Breast epithelium (tissue), 4 donors: ENCODE measurements around the gene ATP7B. TPM values are rescaled to one million over a fixed set of nuclear protein-coding genes. Genes with fewer than 3 reads are reported as not detected.

Source experiments
- DNase-seq, 2 donors: peaks; one replicate each; pipeline ENCODE4 v3.0.0-alpha.2; 2019; ENCODE audit warnings: low spot score in 2 of 2
- H3K27ac ChIP-seq, 2 donors: fragments of 200-600 bp; sonication (generic) in 1 of 2; one replicate each; pipeline ENCODE4 v1.5.1; 2016 to 2019; ENCODE audit warnings: mild to moderate bottlenecking in 1 of 2
- H3K27me3 ChIP-seq, 2 donors: fragments of 200-600 bp; sonication (generic) in 1 of 2; one replicate each; pipeline versions ENCODE4 v1.5.1 to v1.6.0; 2017 to 2019; ENCODE audit warnings: control low read depth in 1 of 2, mild to moderate bottlenecking in 1 of 2
- H3K36me3 ChIP-seq: fragments of 200-600 bp; one replicate; pipeline ENCODE4 v1.5.1; 2019
- H3K4me1 ChIP-seq, 2 donors: fragments of 200-600 bp; sonication (generic); one replicate each; pipeline ENCODE4 v1.5.1; 2016 to 2019; ENCODE audit warnings: control low read depth in 1 of 2
- H3K4me3 ChIP-seq, 3 donors: fragments of 200-600 bp; sonication (generic); 1 replicate in 2 of 3; 2 replicates in 1 of 3; pipeline ENCODE4 v1.5.1; 2016 to 2019; ENCODE audit warnings: mild to moderate bottlenecking in 3 of 3, moderate library complexity in 2 of 3
- H3K9me3 ChIP-seq, 2 donors: fragments of 200-600 bp; sonication (generic) in 1 of 2; one replicate each; pipeline ENCODE4 v1.5.1; 2016 to 2019; ENCODE audit warnings: control low read depth in 1 of 2
- POLR2A ChIP-seq: fragments of 450-650 bp; IDR thresholded peaks from one replicate; pipeline ENCODE4 v1.6.1; 2016; ENCODE audit warnings: antibody characterized with exemption, mild to moderate bottlenecking, moderate library complexity
- POLR2AphosphoS5 ChIP-seq, 3 donors: sonication (generic); formaldehyde crosslinking; IDR thresholded peaks; one replicate each; pipeline ENCODE4 v1.6.1; 2017; ENCODE audit warnings: antibody characterized with exemption in 3 of 3
- intact Hi-C: fragments of 100-400 bp; cut with DNase I; formaldehyde crosslinking; loops from one replicate; pipeline ENCODE4 v1.15.1; 2023; ENCODE audit warnings: low total_unique reads
- total RNA-seq, 3 donors: library from RNA; depleted of rRNA; stranded (reverse); fragments of >200 nt; gene quantifications; one replicate each; pipeline ENCODE4 v1.1.0, GENCODE V29; 2016
- TF ChIP-seq, protein P1 (sequence below), 3 donors: fragments of 450-650 bp; IDR thresholded peaks; one replicate each; pipeline ENCODE4 v1.5.1; 2016 to 2017; ENCODE audit warnings: antibody characterized with exemption in 3 of 3, mild to moderate bottlenecking in 3 of 3, moderate library complexity in 3 of 3

The ATP7B gene
- total RNA-seq, 3 donors from 2014 or later = 6.9 to 9.2 (median 7.2) TPM

DNA sequence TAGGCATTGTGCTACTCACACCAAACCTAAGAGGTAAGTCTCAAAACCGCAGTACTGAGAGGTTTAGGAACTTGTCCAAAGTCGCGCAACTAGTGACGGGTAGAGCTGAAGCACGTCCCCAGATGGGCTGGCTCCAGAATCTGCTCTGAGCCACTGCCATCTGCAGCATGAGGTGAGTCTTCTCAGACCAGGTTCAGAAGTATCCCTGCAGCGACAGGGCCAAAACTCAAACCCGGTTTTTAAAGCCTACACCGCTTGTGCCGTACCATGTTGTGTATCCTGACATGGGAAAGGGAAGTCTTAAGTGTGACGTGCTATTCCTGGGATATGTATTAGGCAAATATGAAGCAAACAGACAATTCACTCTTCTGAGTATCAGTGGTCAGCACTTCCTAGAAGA lies 45.1 kb downstream of the ATP7B start:
- TF ChIP-seq POLR2AphosphoS5 (IDR thresholded peaks at IDR 0.05) = no peak
- TF ChIP-seq, protein P1, sequence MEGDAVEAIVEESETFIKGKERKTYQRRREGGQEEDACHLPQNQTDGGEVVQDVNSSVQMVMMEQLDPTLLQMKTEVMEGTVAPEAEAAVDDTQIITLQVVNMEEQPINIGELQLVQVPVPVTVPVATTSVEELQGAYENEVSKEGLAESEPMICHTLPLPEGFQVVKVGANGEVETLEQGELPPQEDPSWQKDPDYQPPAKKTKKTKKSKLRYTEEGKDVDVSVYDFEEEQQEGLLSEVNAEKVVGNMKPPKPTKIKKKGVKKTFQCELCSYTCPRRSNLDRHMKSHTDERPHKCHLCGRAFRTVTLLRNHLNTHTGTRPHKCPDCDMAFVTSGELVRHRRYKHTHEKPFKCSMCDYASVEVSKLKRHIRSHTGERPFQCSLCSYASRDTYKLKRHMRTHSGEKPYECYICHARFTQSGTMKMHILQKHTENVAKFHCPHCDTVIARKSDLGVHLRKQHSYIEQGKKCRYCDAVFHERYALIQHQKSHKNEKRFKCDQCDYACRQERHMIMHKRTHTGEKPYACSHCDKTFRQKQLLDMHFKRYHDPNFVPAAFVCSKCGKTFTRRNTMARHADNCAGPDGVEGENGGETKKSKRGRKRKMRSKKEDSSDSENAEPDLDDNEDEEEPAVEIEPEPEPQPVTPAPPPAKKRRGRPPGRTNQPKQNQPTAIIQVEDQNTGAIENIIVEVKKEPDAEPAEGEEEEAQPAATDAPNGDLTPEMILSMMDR (IDR thresholded peaks at IDR 0.05) = no peak
- no peak for TF ChIP-seq POLR2A
- DNase-seq = no peak
- Histone ChIP-seq H3K27me3 (no peaks in the 10 kb centered on the region), H3K4me3 (no peak overlapping the region), H3K36me3 (no peaks in the 10 kb centered on the region), H3K9me3 (no peaks in the 10 kb centered on the region), H3K4me1 (no peaks in the 10 kb centered on the region), H3K27ac (no peak overlapping the region)
- intact Hi-C loops = no loop called here

DNA sequence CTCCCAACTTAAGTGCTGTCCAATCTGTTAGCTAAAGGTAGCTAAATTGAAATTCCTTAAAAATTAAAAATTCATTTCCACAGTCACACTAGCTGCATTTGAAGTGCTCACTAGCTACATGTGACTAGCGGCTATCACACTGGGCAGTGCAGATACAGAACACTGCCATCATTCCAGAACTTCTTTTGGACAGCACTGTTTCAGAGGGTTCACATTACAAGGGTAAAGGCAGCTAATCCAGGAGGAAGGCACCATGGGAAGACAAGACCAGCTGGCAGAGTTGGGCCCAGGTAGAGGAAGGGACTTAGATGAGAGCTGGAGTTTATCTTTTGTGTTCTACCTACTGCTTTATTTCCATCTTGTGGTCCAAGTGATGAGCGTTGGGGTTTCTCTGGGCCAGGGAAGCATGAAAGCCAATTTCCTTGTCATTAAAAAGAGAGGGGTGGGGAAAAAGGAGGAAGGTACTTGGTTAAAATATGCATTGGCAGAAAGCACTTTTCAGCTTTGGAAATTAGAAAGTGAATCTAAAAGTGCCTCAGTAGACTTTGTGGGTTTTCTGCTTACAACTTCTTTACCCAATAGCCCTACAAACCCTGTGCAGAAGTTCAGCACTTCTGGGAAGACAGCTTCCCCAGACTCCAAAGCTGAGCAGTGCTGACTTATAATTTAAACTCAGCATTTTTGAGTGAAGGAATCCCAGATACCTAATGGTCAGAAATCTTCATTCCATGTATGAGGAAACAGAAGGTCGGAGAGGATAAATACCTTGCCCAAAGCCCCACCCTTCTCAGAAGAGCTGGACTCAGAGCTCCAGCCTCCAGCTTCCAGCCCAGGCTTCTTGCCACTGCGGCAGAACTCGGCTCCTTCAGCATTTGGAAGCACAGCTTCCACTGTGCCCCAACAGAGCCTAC lies 49.5 kb downstream of the ATP7B start:
- intact Hi-C loops = no loop called here
- TF ChIP-seq, protein P1 (IDR thresholded peaks at IDR 0.05) = no peak
- TF ChIP-seq POLR2AphosphoS5 (IDR thresholded peaks at IDR 0.05) = no peak
- TF ChIP-seq POLR2A = no peak
- Histone ChIP-seq H3K4me1 (no peaks in the 10 kb centered on the region), H3K27ac (no peak overlapping the region), H3K27me3 (no peaks in the 10 kb centered on the region), H3K4me3 (no peak overlapping the region), H3K36me3 (no peaks in the 10 kb centered on the region), H3K9me3 (no peaks in the 10 kb centered on the region)
- no peak for DNase-seq

DNA sequence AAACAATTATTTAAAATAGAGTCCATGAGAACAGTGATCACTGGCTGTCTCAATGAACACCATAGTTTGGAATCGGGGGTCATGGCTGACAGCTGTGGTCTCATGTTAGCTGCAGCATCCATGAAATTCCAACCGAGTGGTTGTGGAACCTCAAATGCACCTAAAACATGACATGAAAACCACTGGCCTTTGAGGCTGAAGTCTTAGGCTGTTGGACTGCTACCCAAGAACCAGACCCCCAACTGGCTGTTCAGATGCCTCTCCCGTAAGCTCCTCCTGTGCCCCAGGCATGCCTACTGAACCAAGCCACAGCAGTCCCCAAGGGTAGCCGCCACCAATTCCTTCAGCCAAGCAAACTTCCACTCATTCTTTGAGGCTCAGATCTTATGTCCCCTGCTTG lies 50.5 kb downstream of the ATP7B start:
- H3K9me3 ChIP-seq = no peaks in the 10 kb centered on the region
- intact Hi-C loops = no loop called here
- no peak overlapping the region for H3K4me3 ChIP-seq
- no peaks in the 10 kb centered on the region for H3K4me1 ChIP-seq
- no peaks in the 10 kb centered on the region for H3K27me3 ChIP-seq
- H3K36me3 ChIP-seq = no peaks in the 10 kb centered on the region
- H3K27ac ChIP-seq = no peak overlapping the region
- TF ChIP-seq, protein P1 (IDR thresholded peaks at IDR 0.05) = no peak
- TF ChIP-seq POLR2A (no peak), POLR2AphosphoS5 (IDR thresholded peaks at IDR 0.05) (no peak)
- no peak for DNase-seq

DNA sequence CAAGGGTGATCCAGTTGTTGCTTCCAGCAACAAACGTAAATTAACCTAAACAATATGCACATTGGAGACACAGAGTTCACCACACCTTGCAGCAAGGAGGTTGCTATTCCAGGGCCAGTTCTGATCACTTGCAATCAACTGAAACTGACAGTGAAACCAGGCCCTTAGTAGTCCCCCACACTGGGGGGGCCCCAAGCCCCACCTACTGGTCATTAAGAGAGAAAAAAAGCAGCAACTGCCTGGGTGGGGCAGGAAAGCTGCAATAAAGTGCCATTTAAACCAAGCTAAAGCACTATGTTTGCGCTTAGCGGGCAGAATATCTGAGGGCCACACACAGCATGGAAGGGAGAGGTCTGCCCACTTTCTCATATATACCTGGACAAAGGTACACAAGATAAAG lies 51.5 kb downstream of the ATP7B start:
- H3K36me3 ChIP-seq = no peaks in the 10 kb centered on the region
- H3K27me3 ChIP-seq = no peaks in the 10 kb centered on the region
- no peaks in the 10 kb centered on the region for H3K4me1 ChIP-seq
- no peak for DNase-seq
- no peak overlapping the region for H3K27ac ChIP-seq
- intact Hi-C loops = no loop called here
- TF ChIP-seq, protein P1 (IDR thresholded peaks at IDR 0.05) = no peak
- TF ChIP-seq POLR2AphosphoS5 (IDR thresholded peaks at IDR 0.05) = no peak
- TF ChIP-seq POLR2A = no peak
- no peaks in the 10 kb centered on the region for H3K9me3 ChIP-seq
- no peak overlapping the region for H3K4me3 ChIP-seq

DNA sequence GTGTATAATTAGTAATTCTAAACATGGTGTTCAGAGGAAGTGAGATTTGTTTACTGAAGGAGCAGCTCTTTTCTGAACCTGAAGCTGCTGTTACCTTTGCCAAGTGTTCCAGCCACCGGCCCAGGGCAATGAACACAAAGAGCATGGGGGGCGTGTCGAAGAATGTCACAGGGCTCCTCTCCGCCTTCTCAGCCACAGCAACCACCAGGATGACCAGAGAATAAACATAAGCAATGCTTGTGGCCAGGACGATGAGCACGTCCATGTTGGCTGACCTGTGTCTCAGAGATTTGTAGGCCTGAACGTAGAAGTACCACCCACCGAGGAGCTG lies 53.1 kb downstream of the ATP7B start:
- Histone ChIP-seq H3K36me3 (no peaks in the 10 kb centered on the region), H3K27me3 (no peaks in the 10 kb centered on the region), H3K4me3 (no peak overlapping the region), H3K4me1 (no peaks in the 10 kb centered on the region), H3K9me3 (no peaks in the 10 kb centered on the region), H3K27ac (peak overlapping the region in 1 of 2 donors; percentile 17)
- TF ChIP-seq, protein P1 (IDR thresholded peaks at IDR 0.05) = no peak
- TF ChIP-seq POLR2A = no peak
- intact Hi-C loops = no loop called here
- peak in 1 of 2 donors; percentile 24 for DNase-seq
